ENCODE measurements around the gene CHRNE. TPM values are rescaled to one million over a fixed set of nuclear protein-coding genes. Genes with fewer than 3 reads are reported as not detected.

CHRNE gene
- total RNA-seq, 1 experiment from 2014 or later: 0.31 TPM

DNA sequence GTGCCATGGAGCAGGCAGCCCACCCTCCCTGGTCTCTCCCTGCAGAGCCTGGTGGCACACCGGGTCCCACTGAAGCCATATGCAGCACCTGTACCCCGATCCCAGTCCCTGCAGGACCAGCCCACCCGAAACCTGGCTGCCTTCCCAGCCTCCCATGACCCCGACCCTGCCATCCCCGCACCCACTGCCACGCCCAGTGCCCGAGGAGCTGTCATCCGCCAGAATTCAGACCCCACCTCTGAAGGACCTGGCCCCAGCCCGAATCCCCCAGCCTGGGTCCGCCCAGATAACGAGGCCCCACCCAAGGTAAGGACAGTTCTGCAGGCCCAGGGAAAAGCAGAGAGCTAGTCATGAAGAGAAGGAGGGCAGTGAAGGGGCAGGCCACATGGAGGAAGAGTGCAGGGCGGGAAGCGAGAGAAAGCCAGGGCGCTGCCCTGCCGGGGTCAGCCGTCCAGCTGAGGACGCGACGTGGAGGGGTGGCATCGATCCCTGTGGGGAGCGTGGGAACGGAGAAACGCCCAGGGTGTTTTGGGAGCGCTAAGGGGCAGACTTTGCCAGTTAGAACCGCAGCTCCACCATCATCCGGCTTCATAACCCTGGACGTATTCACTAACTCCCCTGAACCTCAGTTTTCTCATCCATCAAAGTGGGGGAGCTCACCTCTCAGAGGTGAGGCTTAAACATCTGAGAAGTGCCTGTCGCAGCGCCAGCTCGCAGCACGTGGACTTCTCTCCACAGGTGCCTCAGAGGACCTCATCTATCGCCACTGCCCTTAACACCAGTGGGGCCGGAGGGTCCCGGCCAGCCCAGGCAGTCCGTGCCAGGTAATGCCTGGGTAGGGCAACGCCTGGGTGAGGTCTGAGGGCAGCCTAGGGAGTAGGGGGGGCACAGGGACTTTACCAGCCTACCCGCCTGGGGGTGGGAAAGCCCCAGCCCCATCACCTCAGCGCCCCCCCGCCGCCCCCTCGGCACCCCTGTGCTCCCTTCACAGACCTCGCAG is 11.2 kb downstream of the CHRNE start:
- H2BK120ac ChIP-seq (ENCODE audit: low read depth, low read length, poor library complexity, severe bottlenecking): no peak overlapping the region
- no CpG with 5 or more reads among the region's 42 CpGs for WGBS (ENCODE audit: extremely low coverage, insufficient read length, low lambda C conversion rate)
- no peaks in the 10 kb centered on the region for H3K27me3 ChIP-seq (ENCODE audit: insufficient read depth, low read length)
- peaks cover 0 to 12% of the 10 kb centered on the region in 2 experiments; a peak in 2 of 4 replicates for H3K4me1 Mint-ChIP-seq
- no peaks in the 10 kb centered on the region for H3K9me3 ChIP-seq (ENCODE audit: control insufficient read depth, low read depth, low read length)
- H3K27ac Mint-ChIP-seq: no peak overlapping the region
- H3K79me2 ChIP-seq (ENCODE audit: insufficient read depth, low read length): no peaks in the 10 kb centered on the region
- H4K8ac ChIP-seq (replicated peaks; ENCODE audit: insufficient read length, low read depth, low read length): no peak overlapping the region
- H3K4ac ChIP-seq (ENCODE audit: low read depth, low read length): no peak overlapping the region
- peaks cover 13 to 64% (median 55%) of the 10 kb centered on the region in 3 experiments; a peak in 6 of 7 replicates for H3K36me3 Mint-ChIP-seq (ENCODE audit: insufficient read depth in 1 of 3, low read depth in 3 of 3)
- H3K56ac ChIP-seq (ENCODE audit: insufficient read length, low read depth, low read length): no peak overlapping the region
- TF ChIP-seq, protein P1, sequence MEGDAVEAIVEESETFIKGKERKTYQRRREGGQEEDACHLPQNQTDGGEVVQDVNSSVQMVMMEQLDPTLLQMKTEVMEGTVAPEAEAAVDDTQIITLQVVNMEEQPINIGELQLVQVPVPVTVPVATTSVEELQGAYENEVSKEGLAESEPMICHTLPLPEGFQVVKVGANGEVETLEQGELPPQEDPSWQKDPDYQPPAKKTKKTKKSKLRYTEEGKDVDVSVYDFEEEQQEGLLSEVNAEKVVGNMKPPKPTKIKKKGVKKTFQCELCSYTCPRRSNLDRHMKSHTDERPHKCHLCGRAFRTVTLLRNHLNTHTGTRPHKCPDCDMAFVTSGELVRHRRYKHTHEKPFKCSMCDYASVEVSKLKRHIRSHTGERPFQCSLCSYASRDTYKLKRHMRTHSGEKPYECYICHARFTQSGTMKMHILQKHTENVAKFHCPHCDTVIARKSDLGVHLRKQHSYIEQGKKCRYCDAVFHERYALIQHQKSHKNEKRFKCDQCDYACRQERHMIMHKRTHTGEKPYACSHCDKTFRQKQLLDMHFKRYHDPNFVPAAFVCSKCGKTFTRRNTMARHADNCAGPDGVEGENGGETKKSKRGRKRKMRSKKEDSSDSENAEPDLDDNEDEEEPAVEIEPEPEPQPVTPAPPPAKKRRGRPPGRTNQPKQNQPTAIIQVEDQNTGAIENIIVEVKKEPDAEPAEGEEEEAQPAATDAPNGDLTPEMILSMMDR (conservative IDR thresholded peaks at IDR 0.05): no peak
- H3K9ac ChIP-seq (ENCODE audit: extremely low read depth, insufficient read length, low read length): no peak overlapping the region
- H3K4me3 Mint-ChIP-seq: no peak overlapping the region
- H2BK15ac ChIP-seq (ENCODE audit: low read depth, low read length): no peak overlapping the region
- no peak overlapping the region for H3K23ac ChIP-seq (ENCODE audit: insufficient read length, low read depth, low read length)
- no peak overlapping the region for H2BK5ac ChIP-seq (ENCODE audit: insufficient read length, low read length)
- DNase-seq: no peak
- no peak overlapping the region for H3T11ph ChIP-seq (ENCODE audit: low read length)
- H4K20me1 ChIP-seq (ENCODE audit: control insufficient read depth, insufficient read depth, insufficient read length): no peaks in the 10 kb centered on the region
- no peaks in the 10 kb centered on the region for H3K23me2 ChIP-seq (ENCODE audit: insufficient read length, low read depth, low read length, poor library complexity, severe bottlenecking)
- H3K4me1 ChIP-seq (ENCODE audit: insufficient read depth, low read length): no peaks in the 10 kb centered on the region
- no peak overlapping the region for H2AK5ac ChIP-seq (ENCODE audit: insufficient read length, low read length)
- no peak overlapping the region for H3K27ac ChIP-seq (ENCODE audit: insufficient read length, low read depth, low read length)
- no peak overlapping the region for H3K14ac ChIP-seq (ENCODE audit: insufficient read depth, low read length)
- H2AFZ ChIP-seq (ENCODE audit: low read length): no peak overlapping the region
- no peak overlapping the region for H4K5ac ChIP-seq (ENCODE audit: insufficient read length, low read depth, low read length)
- no peaks in the 10 kb centered on the region for H3K79me1 ChIP-seq (ENCODE audit: insufficient read depth, low read depth, low read length, poor library complexity, severe bottlenecking)
- no peak overlapping the region for H2BK20ac ChIP-seq (ENCODE audit: low read depth, low read length, poor library complexity, severe bottlenecking)
- H3K9me3 Mint-ChIP-seq: no peaks in the 10 kb centered on the region
- no peaks in the 10 kb centered on the region for H3K27me3 Mint-ChIP-seq (ENCODE audit: low read depth)
- no peak overlapping the region for H3K18ac ChIP-seq (ENCODE audit: insufficient read length, low read depth, low read length)
- no peak overlapping the region for H4K91ac ChIP-seq (ENCODE audit: insufficient read length, low read depth, low read length)
- no peak overlapping the region for H3K4me2 ChIP-seq (ENCODE audit: insufficient read depth, insufficient read length, low read length)
- no peak overlapping the region for H2BK12ac ChIP-seq (ENCODE audit: insufficient read length, low read depth, low read length)

Measured in H9 (cell line).